GM12878 (cell line): ENCODE results near the gene TMEM181. TPM values are rescaled to one million over a fixed set of nuclear protein-coding genes. Genes with fewer than 3 reads are reported as not detected.

Experiments used
- ATAC-seq: fragments of 200-7000 bp; cut with Tn5 transposase; 3 replicates; pipeline ENCODE4 v1.9.1; 2020; ENCODE audit warnings: mild to moderate bottlenecking, moderate library complexity
- BruUV-seq: library from RNA; stranded (reverse); fragments of 400-500 nt; replicated peaks from 2 replicates; lab custom pipeline; 2021; lab: Mats Ljungman, UMichigan
- CTCF ChIA-PET: fragments of 300-600 bp; sonication (Branson Sonifier 250); formaldehyde crosslinking; extraction: SDS; loops from one replicate; lab custom pipeline; 2021; ENCODE audit warnings: inconsistent platforms; lab: Yijun Ruan, JAX
- POLR2A ChIA-PET: fragments of 350-600 bp; formaldehyde crosslinking; extraction: SDS; loops from one replicate; lab custom pipeline; 2021; ENCODE audit warnings: inconsistent platforms; lab: Charles Lee
- RAD21 ChIA-PET: fragments of 300-600 bp; sonication (Branson Sonifier 250); formaldehyde crosslinking; loops from one replicate; lab custom pipeline; 2023; ENCODE audit warnings: antibody characterized with exemption; ENCODE audit not compliant: unreplicated experiment; lab: Charles Lee
- SMC1A ChIA-PET: fragments of 300-600 bp; sonication (Branson Sonifier 250); formaldehyde crosslinking; loops from one replicate; lab custom pipeline; 2023; ENCODE audit not compliant: unreplicated experiment, uncharacterized antibody; lab: Charles Lee
- DNase-seq: peaks from one replicate; pipeline ENCODE4 v3.0.0-alpha.2; 2011; ENCODE audit warnings: low read depth, low spot score
- FAIRE-seq: peaks from 3 replicates; lab custom pipeline; 2011; peaks lifted over from hg19 to GRCh38; lab: Jason Lieb, UNC
- H2AFZ ChIP-seq: 2 replicates; pipeline ENCODE4 v1.6.0; 2011; ENCODE audit warnings: low read depth, low read length, control low read depth; ENCODE audit not compliant: control insufficient read depth
- H3K27ac ChIP-seq: 2 replicates; pipeline ENCODE4 v1.5.1; 2011; ENCODE audit warnings: control low read depth; ENCODE audit not compliant: control insufficient read depth, insufficient read depth
- H3K27me3 ChIP-seq, 2 experiments: replicated peaks in 1 of 2; 2 replicates each; pipeline versions ENCODE4 v1.6.0 to v1.6.1; 2011; ENCODE audit warnings: low read length in 1 of 2; ENCODE audit not compliant: control insufficient read depth in 2 of 2, insufficient read depth in 2 of 2
- H3K36me3 ChIP-seq, 2 experiments: 2 replicates each; pipeline ENCODE4 v1.5.1; 2011; ENCODE audit warnings: low read length in 1 of 2; ENCODE audit not compliant: control insufficient read depth in 2 of 2, insufficient read depth in 2 of 2
- H3K4me1 ChIP-seq: 2 replicates; pipeline ENCODE4 v1.6.1; 2011; ENCODE audit warnings: mild to moderate bottlenecking, low read length, moderate library complexity, mixed read lengths; ENCODE audit not compliant: control insufficient read depth, insufficient read depth
- H3K4me2 ChIP-seq: 2 replicates; pipeline ENCODE4 v1.6.0; 2011; ENCODE audit warnings: control low read depth; ENCODE audit not compliant: control insufficient read depth, insufficient read depth
- H3K4me3 ChIP-seq: fragments of 200-600 bp; sonication (generic); 2 replicates; pipeline ENCODE4 v1.5.1; 2016
- H3K79me2 ChIP-seq: 2 replicates; pipeline ENCODE4 v1.6.0; 2011; ENCODE audit warnings: low read length; ENCODE audit not compliant: control insufficient read depth, insufficient read depth
- H3K9ac ChIP-seq: 2 replicates; pipeline ENCODE4 v1.8.0; 2011; ENCODE audit warnings: low read length, control low read depth, mixed read lengths; ENCODE audit not compliant: control insufficient read depth, insufficient read depth
- H3K9me3 ChIP-seq: replicated peaks from 3 replicates; pipeline ENCODE4 v1.5.1; 2011; ENCODE audit warnings: mild to moderate bottlenecking, low read length; ENCODE audit not compliant: control insufficient read depth, insufficient read depth
- H4K20me1 ChIP-seq: 2 replicates; pipeline ENCODE4 v1.6.0; 2011; ENCODE audit not compliant: control insufficient read depth, insufficient read depth
- ATF7 ChIP-seq: fragments of 450-650 bp; IDR thresholded peaks from 2 replicates; pipeline ENCODE4 v1.6.1; 2016; ENCODE audit warnings: low read depth, mild to moderate bottlenecking
- CBFB ChIP-seq: IDR thresholded peaks from 2 replicates; pipeline ENCODE4 v1.6.1; 2016; ENCODE audit warnings: antibody characterized with exemption, low read depth
- HDAC6 ChIP-seq: fragments of 200-600 bp; sonication (generic); IDR thresholded peaks from one replicate; pipeline ENCODE4 v1.8.0; 2017; ENCODE audit warnings: antibody characterized with exemption; ENCODE audit not compliant: unreplicated experiment
- MAX ChIP-seq: IDR thresholded peaks from 2 replicates; pipeline ENCODE4 v1.6.1; 2012; ENCODE audit warnings: low read depth, low read length, improper control_type of control experiment
- MTA3 ChIP-seq: IDR thresholded peaks from 2 replicates; pipeline ENCODE4 v1.6.1; 2012; ENCODE audit warnings: low read length, inconsistent platforms, borderline replicate concordance
- NBN ChIP-seq: fragments of 450-650 bp; IDR thresholded peaks from 2 replicates; pipeline ENCODE4 v1.6.1; 2016
- NFYB ChIP-seq: IDR thresholded peaks from 2 replicates; pipeline ENCODE4 v1.6.1; 2011; ENCODE audit warnings: low read depth, mild to moderate bottlenecking, low read length, improper control_type of control experiment, moderate library complexity; ENCODE audit not compliant: insufficient read depth
- NR2C1 ChIP-seq: fragments of 450-650 bp; IDR thresholded peaks from 2 replicates; pipeline ENCODE4 v1.6.1; 2017; ENCODE audit warnings: antibody characterized with exemption, mild to moderate bottlenecking, moderate library complexity
- POLR2A ChIP-seq: IDR thresholded peaks from 2 replicates; pipeline ENCODE4 v1.6.1; 2011; ENCODE audit warnings: low read depth, mild to moderate bottlenecking, low read length
- POLR2AphosphoS5 ChIP-seq: IDR thresholded peaks from 2 replicates; pipeline ENCODE4 v1.6.1; 2011; ENCODE audit warnings: mild to moderate bottlenecking, low read length, inconsistent platforms
- POU2F2 ChIP-seq: IDR thresholded peaks from 3 replicates; pipeline ENCODE4 v1.6.1; 2011; ENCODE audit warnings: low read depth, mild to moderate bottlenecking, low read length, borderline replicate concordance
- SKIL ChIP-seq: fragments of 450-650 bp; IDR thresholded peaks from 2 replicates; pipeline ENCODE4 v1.6.1; 2017; ENCODE audit warnings: mild to moderate bottlenecking, low read depth, inconsistent platforms; ENCODE audit not compliant: poor library complexity, severe bottlenecking
- SMAD1 ChIP-seq: fragments of 450-650 bp; IDR thresholded peaks from 2 replicates; pipeline ENCODE4 v1.6.1; 2018; ENCODE audit warnings: mild to moderate bottlenecking, low read depth; ENCODE audit not compliant: partially characterized antibody
- STAT3 ChIP-seq: IDR thresholded peaks from 2 replicates; pipeline ENCODE4 v1.6.1; 2011; ENCODE audit warnings: low read depth, low read length, improper control_type of control experiment
- TCF3 ChIP-seq: IDR thresholded peaks from 2 replicates; pipeline ENCODE4 v1.6.1; 2012; ENCODE audit warnings: low read depth, mild to moderate bottlenecking, low read length, borderline replicate concordance; ENCODE audit not compliant: insufficient read depth
- WRNIP1 ChIP-seq: IDR thresholded peaks from 2 replicates; pipeline ENCODE4 v1.6.1; 2011; ENCODE audit warnings: low read depth, low read length, improper control_type of control experiment, borderline replicate concordance
- ZNF622 ChIP-seq: fragments of 450-650 bp; IDR thresholded peaks from 2 replicates; pipeline ENCODE4 v1.6.1; 2017; ENCODE audit warnings: mild to moderate bottlenecking, inconsistent platforms
- ZSCAN29 ChIP-seq: fragments of 450-650 bp; IDR thresholded peaks from 2 replicates; pipeline ENCODE4 v1.6.1; 2017; ENCODE audit warnings: mild to moderate bottlenecking, moderate library complexity
- WGBS: methylation state at CpG from one replicate; pipeline ENCODE4 v1.1.6; 2016; ENCODE audit warnings: low lambda C conversion rate; ENCODE audit not compliant: insufficient replicate concordance, insufficient coverage; ENCODE audit errors: missing lambda C conversion rate; 5-methylcytosine and 5-hydroxymethylcytosine counted together
- in situ Hi-C: fragments of 300-500 bp; cut with MboI; formaldehyde crosslinking; loops from 9 replicates; pipeline ENCODE4 v1.14.3; 2018; ENCODE audit warnings: mixed read lengths
- intact Hi-C: fragments of 100-400 bp; cut with micrococcal nuclease; formaldehyde crosslinking; loops from one replicate; pipeline ENCODE4 v1.14.2; 2022; ENCODE audit not compliant: unreplicated experiment
- polyA plus RNA-seq, 11 experiments: library from polyadenylated mRNA; depleted of rRNA in 4 of 11; unstranded in 6 of 11; stranded (reverse) in 5 of 11; fragments of >200 nt; fragmentation: Nextera tagmentation in 4 of 11; fragmentation: Illumina TruSeq in 1 of 11; extraction: Ambion mirVana in 4 of 11; extraction: Trizol in 1 of 11; gene quantifications; 1 replicate in 1 of 11; 2 replicates in 10 of 11; pipeline versions ENCODE4 v1.2.1 to v1.2.3, GENCODE V29; 2011 to 2016; ENCODE audit warnings: inconsistent platforms in 2 of 11, missing spikeins in 2 of 11, low read depth in 1 of 11
- total RNA-seq, 4 experiments: library from RNA; depleted of rRNA in 3 of 4; stranded (reverse); fragments of >200 nt in 3 of 4; fragmentation: Illumina TruSeq in 1 of 4; extraction: Trizol in 1 of 4; gene quantifications; 2 replicates each; pipeline versions ENCODE4 v1.2.1 to v1.2.3, GENCODE V29; 2013 to 2021
- TF ChIP-seq, protein P1 (sequence below): fragments of 450-650 bp; IDR thresholded peaks from 2 replicates; pipeline ENCODE4 v1.6.1; 2017; ENCODE audit warnings: mild to moderate bottlenecking
- TF ChIP-seq, protein P2 (sequence below), 3 experiments: IDR thresholded peaks in 2 of 3; conservative IDR thresholded peaks in 1 of 3; 2 replicates each; pipeline ENCODE4 v1.5.1; 2011; ENCODE audit warnings: low read depth in 3 of 3, low read length in 3 of 3, mild to moderate bottlenecking in 3 of 3, control low read depth in 2 of 3, moderate library complexity in 2 of 3, inconsistent platforms in 1 of 3, mixed read lengths in 1 of 3; ENCODE audit not compliant: control insufficient read depth in 2 of 3, insufficient read depth in 1 of 3; ENCODE audit errors: extremely low read depth in 1 of 3

TMEM181 gene
- total and polyA plus RNA-seq, 10 of the 15 experiments (the other 5 are each of a cell fraction or from before 2014, with no cell fraction given), result 1.5 to 7.9 (median 5.2) TPM

DNA sequence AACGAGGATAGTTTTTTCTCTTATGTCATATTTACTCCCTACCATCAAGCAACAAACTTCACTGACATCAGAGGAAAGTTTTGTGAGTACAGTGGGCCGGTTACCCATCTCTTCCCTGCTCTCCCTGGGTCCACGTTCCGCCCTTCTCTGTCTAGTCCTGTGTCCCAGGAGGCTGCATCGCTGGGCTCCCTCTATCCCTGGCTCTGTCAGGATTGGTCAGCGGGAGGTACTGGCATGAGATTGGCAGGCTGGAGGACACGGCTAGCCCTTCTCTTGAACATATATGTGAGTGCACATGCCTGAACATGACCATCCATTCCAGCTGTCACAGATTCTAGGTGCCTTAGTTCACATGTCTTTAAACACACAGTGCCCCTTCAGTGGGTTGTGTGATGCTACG lies 30.3 kb upstream of the TMEM181 start:
- CTCF ChIA-PET, result no interaction called here
- POLR2A ChIA-PET, result interaction anchor here (0.6 kb wide), 1 partner anchor 23 kb away, joined by 3 read pairs; no protein-coding TSS in a partner anchor

More for the DNA sequence above, 30.3 kb upstream of the TMEM181 start:
- intact Hi-C loops, result no loop called here
- no peak for FAIRE-seq
- in situ Hi-C loops, result no loop called here
- H4K20me1 ChIP-seq, result no peaks in the 10 kb centered on the region
- ChIA-PET RAD21 (interaction anchor here (0.7 kb wide), 1 partner anchor 140 kb away, joined by 3 read pairs; no protein-coding TSS in a partner anchor), SMC1A (interaction anchor here (0.9 kb wide), 1 partner anchor 11 kb away, joined by 3 read pairs; no protein-coding TSS in a partner anchor)
- DNase-seq, result no peak
- H3K4me3 ChIP-seq, result no peak overlapping the region
- H2AFZ ChIP-seq, result no peak overlapping the region
- WGBS, result 50% methylated on average over 8 of the region's 8 CpGs
- no peaks in the 10 kb centered on the region for H3K4me1 ChIP-seq
- no peak overlapping the region for H3K27ac ChIP-seq
- no peak overlapping the region for H3K9ac ChIP-seq
- no peak for ATAC-seq
- TF ChIP-seq WRNIP1 (no peak), CBFB (no peak), POLR2AphosphoS5 (no peak), ZSCAN29 (no peak), NFYB (no peak), NR2C1 (no peak), NBN (no peak), MTA3 (no peak), POLR2A (no peak), SKIL (no peak), MAX (no peak), STAT3 (no peak), SMAD1 (no peak), TCF3 (no peak), ATF7 (no peak), ZNF622 (no peak), POU2F2 (no peak), HDAC6 (no peak)
- TF ChIP-seq, protein P1, sequence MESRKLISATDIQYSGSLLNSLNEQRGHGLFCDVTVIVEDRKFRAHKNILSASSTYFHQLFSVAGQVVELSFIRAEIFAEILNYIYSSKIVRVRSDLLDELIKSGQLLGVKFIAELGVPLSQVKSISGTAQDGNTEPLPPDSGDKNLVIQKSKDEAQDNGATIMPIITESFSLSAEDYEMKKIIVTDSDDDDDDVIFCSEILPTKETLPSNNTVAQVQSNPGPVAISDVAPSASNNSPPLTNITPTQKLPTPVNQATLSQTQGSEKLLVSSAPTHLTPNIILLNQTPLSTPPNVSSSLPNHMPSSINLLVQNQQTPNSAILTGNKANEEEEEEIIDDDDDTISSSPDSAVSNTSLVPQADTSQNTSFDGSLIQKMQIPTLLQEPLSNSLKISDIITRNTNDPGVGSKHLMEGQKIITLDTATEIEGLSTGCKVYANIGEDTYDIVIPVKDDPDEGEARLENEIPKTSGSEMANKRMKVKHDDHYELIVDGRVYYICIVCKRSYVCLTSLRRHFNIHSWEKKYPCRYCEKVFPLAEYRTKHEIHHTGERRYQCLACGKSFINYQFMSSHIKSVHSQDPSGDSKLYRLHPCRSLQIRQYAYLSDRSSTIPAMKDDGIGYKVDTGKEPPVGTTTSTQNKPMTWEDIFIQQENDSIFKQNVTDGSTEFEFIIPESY, result no peak
- TF ChIP-seq, protein P2, sequence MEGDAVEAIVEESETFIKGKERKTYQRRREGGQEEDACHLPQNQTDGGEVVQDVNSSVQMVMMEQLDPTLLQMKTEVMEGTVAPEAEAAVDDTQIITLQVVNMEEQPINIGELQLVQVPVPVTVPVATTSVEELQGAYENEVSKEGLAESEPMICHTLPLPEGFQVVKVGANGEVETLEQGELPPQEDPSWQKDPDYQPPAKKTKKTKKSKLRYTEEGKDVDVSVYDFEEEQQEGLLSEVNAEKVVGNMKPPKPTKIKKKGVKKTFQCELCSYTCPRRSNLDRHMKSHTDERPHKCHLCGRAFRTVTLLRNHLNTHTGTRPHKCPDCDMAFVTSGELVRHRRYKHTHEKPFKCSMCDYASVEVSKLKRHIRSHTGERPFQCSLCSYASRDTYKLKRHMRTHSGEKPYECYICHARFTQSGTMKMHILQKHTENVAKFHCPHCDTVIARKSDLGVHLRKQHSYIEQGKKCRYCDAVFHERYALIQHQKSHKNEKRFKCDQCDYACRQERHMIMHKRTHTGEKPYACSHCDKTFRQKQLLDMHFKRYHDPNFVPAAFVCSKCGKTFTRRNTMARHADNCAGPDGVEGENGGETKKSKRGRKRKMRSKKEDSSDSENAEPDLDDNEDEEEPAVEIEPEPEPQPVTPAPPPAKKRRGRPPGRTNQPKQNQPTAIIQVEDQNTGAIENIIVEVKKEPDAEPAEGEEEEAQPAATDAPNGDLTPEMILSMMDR (IDR thresholded peaks at IDR 0.05 in 2 of 3, conservative IDR thresholded peaks at IDR 0.05 in 1 of 3; ENCODE audit: control insufficient read depth in 2 of 3, extremely low read depth in 1 of 3, insufficient read depth in 1 of 3, low read depth in 3 of 3, low read length in 3 of 3), result no peak
- no peaks in the 10 kb centered on the region; the same call in 2 of the 3 replicates for H3K9me3 ChIP-seq
- H3K27me3 ChIP-seq, result no peaks in the 10 kb centered on the region
- BruUV-seq, result no TSS peak
- no peak overlapping the region for H3K4me2 ChIP-seq
- no peaks in the 10 kb centered on the region for H3K79me2 ChIP-seq
- H3K36me3 ChIP-seq, result no peaks in the 10 kb centered on the region
